Measurements from ENCODE around the gene TCF7L1. TPM values are rescaled to one million over a fixed set of nuclear protein-coding genes. Genes with fewer than 3 reads are reported as not detected.
"Not testable (repeated sequence)": the region's sequence is repeated elsewhere in the genome, so short reads cannot be mapped to it uniquely, and the experiment has no call there.

Gene TCF7L1
- total and polyA plus RNA-seq, 9 of the 15 experiments (the other 6 are each of a cell fraction or from before 2014, with no cell fraction given) = 0.03 to 0.11 (median 0.07) TPM; not detected in 5

- TF ChIP-seq PKNOX1 (IDR thresholded peaks at IDR 0.05) (no peak), ZNF518B (CRISPR knock-in tag; IDR thresholded peaks at IDR 0.05) (no peak), RHOXF2B (CRISPR knock-in tag; conservative IDR thresholded peaks at IDR 0.05) (no peak), BCOR (IDR thresholded peaks at IDR 0.05) (no peak), CBX5 (IDR thresholded peaks at IDR 0.05; ENCODE audit: borderline replicate concordance, low read depth) (no peak), EGR1 (conservative IDR thresholded peaks at IDR 0.05) (peak; percentile 32; the same call in 1 of the 2 replicates), MAFK (IDR thresholded peaks at IDR 0.05; ENCODE audit: low read length) (no peak), NFIX (CRISPR knock-in tag; IDR thresholded peaks at IDR 0.05; ENCODE audit: low read depth) (no peak), ZNF398 (CRISPR knock-in tag; IDR thresholded peaks at IDR 0.05) (no peak)
Observed at GRCh38 chr2:85330839-85331636, 197.8 kb downstream of the TCF7L1 start (continued).

GRCh38 chr2:85333877-85334276 lies 200.7 kb downstream of the TCF7L1 start:
- H3K79me2 ChIP-seq (ENCODE audit: control insufficient read depth, insufficient read depth, low read length); H3K27me3 ChIP-seq (ENCODE audit: control insufficient read depth in 2 of 2, insufficient read depth in 2 of 2, low read length in 2 of 2); DNase-seq (ENCODE audit: extremely low read depth in 1 of 4, low spot score in 3 of 4); H3K27ac ChIP-seq (ENCODE audit: extremely low read depth, low read depth, low read length); BruUV-seq (replicated peaks); H3K9ac ChIP-seq (ENCODE audit: insufficient read depth in 1 of 2, low read depth in 2 of 2, low read length in 2 of 2); H3K4me2 ChIP-seq (ENCODE audit: insufficient read depth, low read length); in situ Hi-C loops (cut with MboI); intact Hi-C loops (cut with micrococcal nuclease); ATAC-seq; H3K4me3 ChIP-seq; FAIRE-seq; H3K9me1 ChIP-seq (ENCODE audit: control insufficient read depth, insufficient read depth, low read length); H3K36me3 ChIP-seq (ENCODE audit: control insufficient read depth, insufficient read depth, low read length); H4K20me1 ChIP-seq (replicated peaks; ENCODE audit: control insufficient read depth, insufficient read depth, low read length); H2AFZ ChIP-seq (ENCODE audit: low read depth, low read length); H3K9me3 ChIP-seq (replicated peaks; ENCODE audit: control insufficient read depth, insufficient read depth, low read depth, low read length); CTCF ChIA-PET (ENCODE audit: low intra/inter-chr PET ratio): not testable (repeated sequence)
- 61% methylated on average over 3 of the region's 4 CpGs for WGBS (ENCODE audit: insufficient coverage, low coverage, missing lambda C conversion rate)
- POLR2A ChIA-PET = interaction anchor here (0.6 to 1.1 kb wide), 2 partner anchors 43 to 59 kb away, joined by 3 read pairs; no protein-coding TSS in a partner anchor
- H3K4me1 ChIP-seq (replicated peaks in 1 of 2; ENCODE audit: control insufficient read depth in 2 of 2, insufficient read depth in 2 of 2, low read length in 2 of 2) = peaks cover 7 to 12% of the 10 kb centered on the region in 2 experiments; a peak in 4 of 5 replicates

Measured in K562 (cell line).